ENCODE data around the gene MRPS25. TPM values are rescaled to one million over a fixed set of nuclear protein-coding genes. Genes with fewer than 3 reads are reported as not detected.

Gene MRPS25
- total RNA-seq, 4 donors from 2014 or later = 23.9 to 39.2 (median 29.5) TPM

DNA sequence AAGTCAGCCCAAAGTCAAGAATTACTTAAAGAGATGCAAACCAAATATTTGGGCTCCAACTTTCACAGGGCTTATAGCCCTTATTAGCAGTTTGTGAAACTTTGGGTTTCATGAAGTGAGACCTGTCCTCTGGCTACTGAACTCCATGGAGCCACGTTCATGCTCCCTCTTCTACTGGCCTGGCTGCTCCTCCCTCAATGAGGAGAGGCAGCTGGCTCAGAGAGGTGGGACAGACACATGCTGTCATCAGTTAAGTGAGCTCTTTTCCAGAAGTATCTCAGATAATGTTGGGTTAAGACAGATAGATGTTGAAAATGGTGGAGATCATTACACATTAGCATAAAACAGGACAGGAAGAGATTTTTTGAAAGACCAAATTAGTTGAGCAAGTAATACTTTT, 19.4 kb downstream of the MRPS25 start:
- H3K36me3 ChIP-seq = peaks cover 15 to 100% (median 60%) of the 10 kb centered on the region in 3 donors
- TF ChIP-seq CTCF (IDR thresholded peaks at IDR 0.05) (no peak), POLR2A (IDR thresholded peaks at IDR 0.05) (no peak)
- H3K27ac ChIP-seq = no peak overlapping the region
- no peak overlapping the region for H3K4me3 ChIP-seq
- DNase-seq = no peak
- no peaks in the 10 kb centered on the region for H3K4me1 ChIP-seq
- no peaks in the 10 kb centered on the region for H3K9me3 ChIP-seq
- intact Hi-C loops (cut with DNase I) = no loop called here
- WGBS, 2 donors = 57 to 80% methylated on average over 1 of the region's 1 CpG
- H3K27me3 ChIP-seq = no peaks in the 10 kb centered on the region

- no peaks in the 10 kb centered on the region for H3K9me3 ChIP-seq
- H3K36me3 ChIP-seq = peaks cover 19 to 100% (median 50%) of the 10 kb centered on the region in 3 donors
- intact Hi-C loops (cut with DNase I) = no loop called here
Measured at GRCh38 chr3:15044326-15044725, 20.8 kb downstream of the MRPS25 start.

GRCh38 chr3:15043408-15044171, 21.5 kb downstream of the MRPS25 start:
- Histone ChIP-seq H3K27me3 (no peaks in the 10 kb centered on the region), H3K4me1 (no peaks in the 10 kb centered on the region), H3K36me3 (peaks cover 15 to 100% (median 51%) of the 10 kb centered on the region in 3 donors), H3K27ac (no peak overlapping the region), H3K9me3 (no peaks in the 10 kb centered on the region), H3K4me3 (no peak overlapping the region)
- DNase-seq = no peak
- WGBS, 2 donors = 77 to 83% methylated on average over 8 to 11 of the region's 11 CpGs
- intact Hi-C loops (cut with DNase I) = no loop called here
- TF ChIP-seq CTCF (IDR thresholded peaks at IDR 0.05) (no peak), POLR2A (IDR thresholded peaks at IDR 0.05) (no peak)

More at GRCh38 chr3:15044326-15044725, 20.8 kb downstream of the MRPS25 start:
- 64 to 77% methylated on average over 6 to 7 of the region's 7 CpGs for WGBS, 2 donors
- no peaks in the 10 kb centered on the region for H3K27me3 ChIP-seq
- H3K4me3 ChIP-seq = no peak overlapping the region
- H3K27ac ChIP-seq = no peak overlapping the region
- DNase-seq = no peak
- H3K4me1 ChIP-seq = no peaks in the 10 kb centered on the region
- TF ChIP-seq POLR2A (IDR thresholded peaks at IDR 0.05) = no peak
- TF ChIP-seq CTCF (IDR thresholded peaks at IDR 0.05) = no peak

- H3K9me3 ChIP-seq = no peaks in the 10 kb centered on the region
- H3K27ac ChIP-seq = no peak overlapping the region
- intact Hi-C loops (cut with DNase I) = no loop called here
- no peak overlapping the region for H3K4me3 ChIP-seq
- TF ChIP-seq CTCF (IDR thresholded peaks at IDR 0.05) (no peak), POLR2A (IDR thresholded peaks at IDR 0.05) (no peak)
- H3K4me1 ChIP-seq = no peaks in the 10 kb centered on the region
- WGBS, 2 donors = 67 to 69% methylated on average over 3 of the region's 3 CpGs
- H3K27me3 ChIP-seq = no peaks in the 10 kb centered on the region
- H3K36me3 ChIP-seq = peaks cover 15 to 100% (median 53%) of the 10 kb centered on the region in 3 donors
- DNase-seq = no peak
Measured at GRCh38 chr3:15042936-15043335, 22.2 kb downstream of the MRPS25 start.

GRCh38 chr3:15041950-15042349, 23.2 kb downstream of the MRPS25 start:
- no peak overlapping the region for H3K4me3 ChIP-seq
- peaks cover 15 to 100% (median 50%) of the 10 kb centered on the region in 3 donors for H3K36me3 ChIP-seq
- no peak for DNase-seq
- no peaks in the 10 kb centered on the region for H3K4me1 ChIP-seq
- no peak overlapping the region for H3K27ac ChIP-seq
- 65 to 69% methylated on average over 3 of the region's 3 CpGs for WGBS, 2 donors
- TF ChIP-seq CTCF (IDR thresholded peaks at IDR 0.05) = no peak
- TF ChIP-seq POLR2A (IDR thresholded peaks at IDR 0.05) = no peak
- intact Hi-C loops (cut with DNase I) = no loop called here
- H3K27me3 ChIP-seq = no peaks in the 10 kb centered on the region
- H3K9me3 ChIP-seq = no peaks in the 10 kb centered on the region

Data from esophagus squamous epithelium (tissue), 5 donors.